Hematopoietic multipotent progenitor cell treated with erythropoietin and hydrocortisone succinate and interleukin-3 and kit ligand, for 6 days (in vitro differentiated cells): ENCODE results near the gene TBL1X.

Experiments
- DNase-seq: peaks from one replicate; pipeline ENCODE4 v3.0.0-alpha.2; 2015

The TBL1X gene

GRCh38 chrX:9784332-9784731 lies 319.5 kb downstream of the TBL1X start:
- DNase-seq: no peak

- no peak for DNase-seq
These were observed 320.5 kb downstream of the TBL1X start for GRCh38 chrX:9785254-9785943.

- DNase-seq: no peak
These were observed 321.3 kb downstream of the TBL1X start, which contains the start of gene SHROOM2 for GRCh38 chrX:9785944-9786797. Gene SHROOM2 (plus strand): TSS chrX:9786429. CDS start chrX:9786546, 117 bp downstream.

GRCh38 chrX:9786798-9787635 lies 322.2 kb downstream of the TBL1X start:
- no peak for DNase-seq

GRCh38 chrX:9788911-9789310 lies 324.1 kb downstream of the TBL1X start:
- no peak for DNase-seq

- no peak for DNase-seq
These were observed 324.7 kb downstream of the TBL1X start for GRCh38 chrX:9789555-9789954.
